ENCODE results near the gene ENTPD7.

DNA sequence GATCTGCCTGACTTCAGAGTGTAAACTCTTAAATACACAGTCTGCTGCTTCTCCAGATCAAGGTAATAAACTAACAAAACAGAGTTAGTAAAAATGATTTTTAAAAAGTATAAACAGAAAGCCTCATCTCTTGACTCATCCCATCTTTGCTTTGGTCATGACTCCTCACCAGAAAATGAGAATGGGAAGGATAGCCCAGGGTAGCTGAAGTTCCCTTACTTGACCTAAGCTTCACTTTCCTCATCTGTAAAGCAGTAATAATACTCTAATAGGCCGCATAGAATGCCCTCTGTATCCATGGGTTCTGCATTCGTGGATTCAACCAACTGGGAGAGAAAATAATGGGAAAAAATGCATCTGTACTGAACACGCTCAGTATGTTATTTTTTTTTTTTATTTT is 27.8 kb upstream of the ENTPD7 start:
- TF ChIP-seq, protein P1, sequence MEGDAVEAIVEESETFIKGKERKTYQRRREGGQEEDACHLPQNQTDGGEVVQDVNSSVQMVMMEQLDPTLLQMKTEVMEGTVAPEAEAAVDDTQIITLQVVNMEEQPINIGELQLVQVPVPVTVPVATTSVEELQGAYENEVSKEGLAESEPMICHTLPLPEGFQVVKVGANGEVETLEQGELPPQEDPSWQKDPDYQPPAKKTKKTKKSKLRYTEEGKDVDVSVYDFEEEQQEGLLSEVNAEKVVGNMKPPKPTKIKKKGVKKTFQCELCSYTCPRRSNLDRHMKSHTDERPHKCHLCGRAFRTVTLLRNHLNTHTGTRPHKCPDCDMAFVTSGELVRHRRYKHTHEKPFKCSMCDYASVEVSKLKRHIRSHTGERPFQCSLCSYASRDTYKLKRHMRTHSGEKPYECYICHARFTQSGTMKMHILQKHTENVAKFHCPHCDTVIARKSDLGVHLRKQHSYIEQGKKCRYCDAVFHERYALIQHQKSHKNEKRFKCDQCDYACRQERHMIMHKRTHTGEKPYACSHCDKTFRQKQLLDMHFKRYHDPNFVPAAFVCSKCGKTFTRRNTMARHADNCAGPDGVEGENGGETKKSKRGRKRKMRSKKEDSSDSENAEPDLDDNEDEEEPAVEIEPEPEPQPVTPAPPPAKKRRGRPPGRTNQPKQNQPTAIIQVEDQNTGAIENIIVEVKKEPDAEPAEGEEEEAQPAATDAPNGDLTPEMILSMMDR (IDR thresholded peaks at IDR 0.05 in 8 of 11, conservative IDR thresholded peaks at IDR 0.05 in 3 of 11) = no peak
- TF ChIP-seq POLR2A (IDR thresholded peaks at IDR 0.05) (no peak), POLR2AphosphoS5 (IDR thresholded peaks at IDR 0.05) (no peak)
